Skeletal muscle satellite cell (primary cell): ENCODE results near the gene PROM2.

ENCODE experiments used
- H3K27me3 ChIP-seq: 2 replicates; pipeline ENCODE4 v1.7.0; 2013; ENCODE audit warnings: low read length; ENCODE audit not compliant: control insufficient read depth, insufficient read depth
- H3K36me3 ChIP-seq: 2 replicates; pipeline ENCODE4 v1.7.0; 2013; ENCODE audit warnings: mild to moderate bottlenecking, control low read depth, low read length; ENCODE audit not compliant: insufficient read depth
- H3K4me1 ChIP-seq: 2 replicates; pipeline ENCODE4 v1.7.0; 2013; ENCODE audit warnings: low read length; ENCODE audit not compliant: control insufficient read depth, insufficient read depth
- H3K4me2 ChIP-seq: 2 replicates; pipeline ENCODE4 v1.7.0; 2013; ENCODE audit warnings: mild to moderate bottlenecking, low read length
- H3K4me3 ChIP-seq: 2 replicates; pipeline ENCODE4 v1.7.0; 2013; ENCODE audit warnings: low read length
- H3K9ac ChIP-seq: 2 replicates; pipeline ENCODE4 v1.7.0; 2013; ENCODE audit warnings: mild to moderate bottlenecking, low read depth, low read length, moderate library complexity
- H3K9me3 ChIP-seq: replicated peaks from 2 replicates; pipeline ENCODE4 v1.7.0; 2013; ENCODE audit warnings: mild to moderate bottlenecking, control low read depth, low read length

Gene PROM2

GRCh38 chr2:95278637-95279225 is 4.5 kb downstream of the PROM2 start:
- Histone ChIP-seq H3K9me3 (no peaks in the 10 kb centered on the region), H3K9ac (no peak overlapping the region), H3K27me3 (peaks cover 9% of the 10 kb centered on the region), H3K36me3 (no peaks in the 10 kb centered on the region), H3K4me3 (no peak overlapping the region), H3K4me2 (no peak overlapping the region), H3K4me1 (peaks cover 9% of the 10 kb centered on the region)

- H3K9me3 ChIP-seq = no peaks in the 10 kb centered on the region
- H3K27me3 ChIP-seq = peaks cover 10% of the 10 kb centered on the region
- no peak overlapping the region for H3K4me2 ChIP-seq
- no peak overlapping the region for H3K9ac ChIP-seq
- no peak overlapping the region for H3K4me3 ChIP-seq
- peaks cover 9% of the 10 kb centered on the region for H3K4me1 ChIP-seq
- no peaks in the 10 kb centered on the region for H3K36me3 ChIP-seq
Measured at GRCh38 chr2:95279435-95280035, 5.3 kb downstream of the PROM2 start.

- Histone ChIP-seq H3K4me1 (peaks cover 9% of the 10 kb centered on the region), H3K9me3 (no peaks in the 10 kb centered on the region), H3K4me2 (no peak overlapping the region), H3K4me3 (no peak overlapping the region), H3K9ac (no peak overlapping the region), H3K36me3 (no peaks in the 10 kb centered on the region), H3K27me3 (peaks cover 10% of the 10 kb centered on the region)
Measured at GRCh38 chr2:95281071-95281470, 6.8 kb downstream of the PROM2 start.

GRCh38 chr2:95281786-95282185 is 7.5 kb downstream of the PROM2 start:
- peaks cover 9% of the 10 kb centered on the region for H3K4me1 ChIP-seq
- H3K9me3 ChIP-seq = no peaks in the 10 kb centered on the region
- H3K27me3 ChIP-seq = peaks cover 10% of the 10 kb centered on the region
- no peak overlapping the region for H3K9ac ChIP-seq
- no peaks in the 10 kb centered on the region for H3K36me3 ChIP-seq
- no peak overlapping the region for H3K4me2 ChIP-seq
- H3K4me3 ChIP-seq = no peak overlapping the region

- no peak overlapping the region for H3K4me3 ChIP-seq
- no peak overlapping the region for H3K9ac ChIP-seq
- peaks cover 9% of the 10 kb centered on the region for H3K4me1 ChIP-seq
- H3K9me3 ChIP-seq = no peaks in the 10 kb centered on the region
- no peaks in the 10 kb centered on the region for H3K36me3 ChIP-seq
- H3K4me2 ChIP-seq = no peak overlapping the region
- H3K27me3 ChIP-seq = peaks cover 10% of the 10 kb centered on the region
Measured at GRCh38 chr2:95282458-95282857, 8.2 kb downstream of the PROM2 start.

- Histone ChIP-seq H3K36me3 (no peaks in the 10 kb centered on the region), H3K4me3 (no peak overlapping the region), H3K4me1 (no peaks in the 10 kb centered on the region), H3K9me3 (no peaks in the 10 kb centered on the region), H3K27me3 (peaks cover 10% of the 10 kb centered on the region), H3K9ac (no peak overlapping the region), H3K4me2 (no peak overlapping the region)
Measured at GRCh38 chr2:95283562-95283961, 9.3 kb downstream of the PROM2 start.

- no peaks in the 10 kb centered on the region for H3K9me3 ChIP-seq
- no peak overlapping the region for H3K4me3 ChIP-seq
- H3K27me3 ChIP-seq = peaks cover 10% of the 10 kb centered on the region
- no peak overlapping the region for H3K4me2 ChIP-seq
- no peaks in the 10 kb centered on the region for H3K4me1 ChIP-seq
- H3K9ac ChIP-seq = no peak overlapping the region
- no peaks in the 10 kb centered on the region for H3K36me3 ChIP-seq
Measured at GRCh38 chr2:95284886-95285541, 10.8 kb downstream of the PROM2 start.

GRCh38 chr2:95285542-95285932 is 11.3 kb downstream of the PROM2 start:
- Histone ChIP-seq H3K9ac (no peak overlapping the region), H3K4me3 (no peak overlapping the region), H3K9me3 (no peaks in the 10 kb centered on the region), H3K27me3 (peaks cover 10% of the 10 kb centered on the region), H3K4me2 (no peak overlapping the region), H3K36me3 (no peaks in the 10 kb centered on the region), H3K4me1 (no peaks in the 10 kb centered on the region)

GRCh38 chr2:95287336-95287735 is 13.1 kb downstream of the PROM2 start:
- Histone ChIP-seq H3K4me2 (no peak overlapping the region), H3K9ac (no peak overlapping the region), H3K4me1 (no peaks in the 10 kb centered on the region), H3K9me3 (peaks cover 7% of the 10 kb centered on the region), H3K27me3 (peaks cover 10% of the 10 kb centered on the region), H3K4me3 (no peak overlapping the region), H3K36me3 (no peaks in the 10 kb centered on the region)

- Histone ChIP-seq H3K9me3 (peaks cover 7% of the 10 kb centered on the region), H3K27me3 (peaks cover 12% of the 10 kb centered on the region), H3K4me2 (no peak overlapping the region), H3K4me3 (no peak overlapping the region), H3K9ac (no peak overlapping the region), H3K36me3 (no peaks in the 10 kb centered on the region), H3K4me1 (no peaks in the 10 kb centered on the region)
Measured at GRCh38 chr2:95287806-95288205, 13.6 kb downstream of the PROM2 start.

- H3K4me1 ChIP-seq = no peaks in the 10 kb centered on the region
- H3K4me2 ChIP-seq = no peak overlapping the region
- no peaks in the 10 kb centered on the region for H3K36me3 ChIP-seq
- H3K9ac ChIP-seq = no peak overlapping the region
- no peak overlapping the region for H3K4me3 ChIP-seq
- peaks cover 7% of the 10 kb centered on the region for H3K9me3 ChIP-seq
- peaks cover 3% of the 10 kb centered on the region for H3K27me3 ChIP-seq
Measured at GRCh38 chr2:95289253-95289652, 15.0 kb downstream of the PROM2 start.

GRCh38 chr2:95291222-95291621 is 17.0 kb downstream of the PROM2 start:
- peaks cover 7% of the 10 kb centered on the region for H3K9me3 ChIP-seq
- H3K27me3 ChIP-seq = peaks cover 9% of the 10 kb centered on the region
- no peaks in the 10 kb centered on the region for H3K36me3 ChIP-seq
- H3K4me3 ChIP-seq = no peak overlapping the region
- no peak overlapping the region for H3K9ac ChIP-seq
- no peak overlapping the region for H3K4me2 ChIP-seq
- no peaks in the 10 kb centered on the region for H3K4me1 ChIP-seq
